NCI-H2196 (cell line): ENCODE measurements around the gene PGPEP1.
"Not testable (repeated sequence)": the region's sequence is repeated elsewhere in the genome, so short reads cannot be mapped to it uniquely, and the experiment has no call there.

Experiments used
- DNase-seq: peaks from one replicate; lab custom pipeline; 2025; ENCODE audit not compliant: unreplicated experiment; lab: John Stamatoyannopoulos, UW

PGPEP1 gene

GRCh38 chr19:18389726-18390064 lies 49.3 kb downstream of the PGPEP1 start:
- no peak for DNase-seq

DNA sequence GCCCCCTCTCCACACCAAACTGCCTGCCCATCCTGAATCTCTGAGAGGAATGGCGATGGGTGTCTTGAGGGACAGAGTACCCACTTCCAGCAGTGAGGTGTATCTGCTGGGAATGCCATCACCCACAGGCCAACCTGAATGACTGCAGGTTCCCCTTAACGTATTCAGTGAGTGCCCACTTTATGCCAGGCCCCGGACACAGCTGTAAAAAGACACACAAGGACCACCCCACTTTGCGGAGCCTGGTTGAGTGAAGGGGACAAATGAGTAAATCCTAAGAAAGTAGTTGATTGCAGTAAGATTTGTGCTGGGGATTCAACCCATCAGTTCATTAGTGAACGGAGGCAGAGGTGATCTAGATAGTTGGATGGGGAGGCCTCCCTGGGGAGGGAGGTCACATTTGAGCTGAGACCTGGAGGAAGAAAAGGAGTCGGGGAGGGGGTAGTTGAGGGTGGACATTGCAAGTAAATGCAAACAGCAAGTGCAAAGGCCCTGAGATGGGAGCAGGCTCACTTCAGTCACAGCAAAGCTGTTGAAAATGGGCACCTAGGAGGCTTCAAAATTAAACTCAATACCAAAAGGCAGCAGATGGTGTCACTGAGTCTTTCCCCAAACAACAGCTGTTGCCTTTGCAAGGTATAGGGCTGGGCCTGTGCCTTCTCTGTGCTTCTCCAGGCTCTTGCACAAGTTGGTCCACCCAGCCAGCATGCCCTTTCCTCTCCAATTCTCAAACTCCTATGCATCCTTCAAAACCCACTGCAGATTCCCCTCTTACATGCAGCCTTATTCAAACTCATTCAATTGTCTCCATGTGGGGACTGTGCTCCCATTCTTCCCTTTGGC lies 49.9 kb downstream of the PGPEP1 start:
- DNase-seq, result no peak

GRCh38 chr19:18391509-18392075 lies 51.2 kb downstream of the PGPEP1 start:
- no peak for DNase-seq

DNA sequence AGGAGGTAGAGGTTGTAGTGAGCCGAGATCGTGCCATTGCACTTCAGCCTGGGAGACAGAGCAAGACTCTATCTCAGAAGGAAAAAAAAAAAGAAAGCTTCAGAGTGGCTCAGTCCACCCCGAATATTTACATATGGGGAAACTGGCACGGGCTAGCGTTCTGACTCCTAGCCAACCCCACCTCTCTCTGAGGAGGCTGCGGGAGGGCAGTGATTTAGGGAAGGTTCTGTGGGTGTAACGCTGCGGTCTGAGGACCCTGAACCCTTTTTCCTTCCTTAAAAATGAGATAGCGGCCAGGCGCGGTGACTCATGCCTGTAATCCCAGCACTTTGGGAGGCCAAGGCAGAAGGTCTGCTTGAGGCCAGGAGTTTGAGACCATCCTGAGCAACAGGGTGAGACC lies 52.0 kb downstream of the PGPEP1 start:
- DNase-seq, result no peak

DNA sequence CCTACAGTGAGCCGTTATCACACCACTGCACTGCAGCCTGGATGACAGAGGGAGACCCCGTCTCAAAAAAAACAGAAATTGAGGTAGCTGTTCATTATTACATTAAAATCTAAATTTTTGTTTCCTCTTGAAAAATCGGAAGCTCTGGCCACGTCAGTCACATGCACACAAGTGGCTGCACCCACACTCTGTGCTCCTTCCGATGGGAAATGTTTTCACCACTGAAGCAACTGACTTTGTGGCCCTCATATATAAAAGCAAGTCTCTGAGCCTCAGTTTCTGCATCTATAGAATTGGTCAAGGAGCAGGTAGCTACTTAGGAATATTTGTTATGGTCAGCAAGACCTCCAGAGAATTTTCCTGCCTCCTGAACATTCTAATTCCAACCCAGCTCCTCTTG lies 52.5 kb downstream of the PGPEP1 start:
- no peak for DNase-seq

DNA sequence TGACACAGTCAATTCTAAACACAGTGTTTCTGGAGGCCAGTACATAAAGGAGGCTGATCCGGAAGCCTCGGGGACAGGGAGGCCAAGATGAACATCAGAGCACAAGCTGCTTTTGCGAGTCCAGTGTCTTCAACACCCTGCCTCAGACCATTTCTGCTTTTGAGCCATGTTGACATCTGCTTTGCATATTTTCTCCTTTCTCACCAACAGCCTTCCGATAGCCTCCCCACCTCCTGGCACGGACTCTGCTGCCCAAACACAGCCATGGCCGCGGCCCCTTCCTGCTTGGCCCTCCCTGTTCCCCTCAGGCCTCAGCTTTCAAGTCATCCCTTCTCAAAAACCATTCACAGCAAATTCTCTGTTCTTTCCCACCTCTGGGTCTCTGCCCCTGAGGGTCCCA lies 53.4 kb downstream of the PGPEP1 start:
- DNase-seq, result no peak

DNA sequence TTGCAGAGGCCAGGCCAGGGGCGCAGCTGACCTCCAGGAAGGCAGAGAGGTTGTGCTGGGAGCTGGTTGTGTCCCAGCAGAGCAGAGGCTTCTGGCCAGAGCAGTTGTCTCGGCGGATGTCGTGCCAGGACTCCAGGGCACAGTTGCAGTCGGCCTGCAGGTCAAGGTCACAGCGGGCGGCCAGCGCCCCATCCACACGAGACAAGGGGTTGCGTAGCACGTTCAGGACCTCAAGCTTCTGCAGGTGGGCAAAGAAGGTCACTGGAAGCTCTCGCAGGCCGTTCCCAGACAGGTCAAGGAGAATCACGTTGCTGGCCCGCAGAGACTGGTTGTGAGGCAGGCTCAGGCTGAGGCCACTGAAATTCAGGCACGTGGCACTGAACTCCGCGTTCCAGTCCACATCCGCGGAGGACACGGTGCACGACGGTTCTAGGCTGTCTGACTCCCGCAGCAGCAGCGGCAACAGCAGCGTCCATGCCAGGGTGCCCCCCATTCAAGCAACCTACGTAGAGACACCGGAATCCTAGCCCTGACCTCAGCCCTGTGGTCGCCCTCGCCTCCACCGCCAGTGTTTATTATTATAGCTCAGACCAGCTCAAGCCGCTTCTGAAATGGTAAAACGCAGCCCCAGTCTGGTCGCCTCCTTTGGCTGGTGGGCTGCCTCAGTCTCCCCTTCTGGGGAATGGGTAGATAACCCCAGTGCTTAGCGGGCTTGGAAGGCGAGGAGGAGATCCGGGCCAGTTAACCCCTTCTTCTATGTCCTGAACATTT lies 56.3 kb downstream of the PGPEP1 start:
- DNase-seq, result no peak

DNA sequence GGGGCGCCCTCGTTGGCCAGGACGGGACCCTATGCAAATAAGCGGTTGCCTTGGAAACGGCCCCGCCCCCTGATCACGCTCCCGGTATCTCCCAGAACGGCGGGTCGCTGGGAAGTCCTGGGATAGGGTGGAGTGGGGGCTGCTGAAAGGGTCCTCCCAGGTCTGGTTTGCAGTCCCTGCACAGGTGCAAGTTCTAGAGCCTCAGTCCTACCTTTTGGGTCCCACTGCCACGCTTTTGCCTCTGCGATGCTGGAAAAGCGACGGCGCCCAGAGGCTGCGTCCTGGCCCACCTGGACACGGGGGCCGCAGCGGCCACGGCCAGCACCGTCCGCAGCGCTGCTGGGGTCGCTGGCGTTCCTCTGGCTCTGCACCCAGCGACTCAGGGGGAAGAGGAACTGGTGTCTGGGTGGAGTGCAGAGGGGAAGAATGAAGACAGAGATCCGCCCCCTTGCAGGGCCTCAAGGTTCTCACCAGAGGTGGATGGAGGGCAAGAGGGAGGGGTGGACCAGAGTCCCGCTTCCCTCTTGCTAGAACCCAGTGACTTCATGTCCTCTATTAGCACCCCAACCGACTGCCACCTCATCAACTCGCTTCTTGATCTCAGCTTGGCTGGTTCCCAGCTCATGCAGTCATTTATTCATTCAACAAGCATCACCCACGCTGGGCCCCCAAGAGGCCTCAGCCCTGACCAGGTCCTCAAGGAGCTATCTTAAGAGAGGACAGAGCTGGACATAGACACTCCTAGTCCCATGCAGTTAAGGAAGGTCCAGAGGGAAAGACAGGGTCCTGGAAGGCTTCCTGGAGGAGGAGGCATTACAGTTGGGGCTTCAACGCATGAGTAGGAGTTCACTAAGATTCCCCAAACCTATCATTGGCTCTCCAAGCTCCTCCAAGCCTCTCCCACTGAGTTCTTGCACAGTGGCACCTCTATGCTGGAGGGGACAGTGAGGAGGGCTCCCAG lies 57.1 kb downstream of the PGPEP1 start, which contains the start of gene LRRC25:
Gene LRRC25 (minus strand): TSS at position 381 of the 961 bp plus-strand sequence. CDS start 659 bp downstream, outside the sequence.
- no peak for DNase-seq

- DNase-seq, result no peak
Observed at GRCh38 chr19:18399008-18399407, 58.6 kb downstream of the PGPEP1 start.

DNA sequence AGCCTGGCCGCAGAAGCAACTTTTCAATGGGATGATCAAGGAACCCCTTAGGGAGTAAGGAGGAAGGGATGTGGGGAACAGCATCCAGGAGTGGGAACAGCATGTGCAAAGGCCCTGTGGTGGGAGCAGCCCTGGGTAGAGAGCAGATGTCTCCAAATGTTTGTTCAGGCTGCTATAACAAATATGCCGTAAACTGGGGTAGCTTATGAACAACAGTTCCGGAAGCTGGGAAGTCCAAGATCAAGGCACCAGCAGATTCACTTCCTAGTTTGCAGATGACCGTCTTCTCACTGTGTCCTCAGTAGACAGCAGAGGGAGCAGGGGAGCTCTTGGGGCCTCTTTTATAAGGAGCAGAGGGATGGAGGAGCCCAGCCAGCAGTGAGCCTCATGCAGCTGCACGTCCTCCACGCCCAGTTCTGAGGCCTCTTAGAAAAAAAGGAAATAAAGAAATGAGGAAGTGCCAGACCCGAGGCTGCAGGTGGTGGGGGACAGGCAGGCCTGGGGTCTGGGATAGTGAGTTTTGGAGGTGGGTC lies 61.2 kb downstream of the PGPEP1 start:
- peak; percentile 34 for DNase-seq

DNA sequence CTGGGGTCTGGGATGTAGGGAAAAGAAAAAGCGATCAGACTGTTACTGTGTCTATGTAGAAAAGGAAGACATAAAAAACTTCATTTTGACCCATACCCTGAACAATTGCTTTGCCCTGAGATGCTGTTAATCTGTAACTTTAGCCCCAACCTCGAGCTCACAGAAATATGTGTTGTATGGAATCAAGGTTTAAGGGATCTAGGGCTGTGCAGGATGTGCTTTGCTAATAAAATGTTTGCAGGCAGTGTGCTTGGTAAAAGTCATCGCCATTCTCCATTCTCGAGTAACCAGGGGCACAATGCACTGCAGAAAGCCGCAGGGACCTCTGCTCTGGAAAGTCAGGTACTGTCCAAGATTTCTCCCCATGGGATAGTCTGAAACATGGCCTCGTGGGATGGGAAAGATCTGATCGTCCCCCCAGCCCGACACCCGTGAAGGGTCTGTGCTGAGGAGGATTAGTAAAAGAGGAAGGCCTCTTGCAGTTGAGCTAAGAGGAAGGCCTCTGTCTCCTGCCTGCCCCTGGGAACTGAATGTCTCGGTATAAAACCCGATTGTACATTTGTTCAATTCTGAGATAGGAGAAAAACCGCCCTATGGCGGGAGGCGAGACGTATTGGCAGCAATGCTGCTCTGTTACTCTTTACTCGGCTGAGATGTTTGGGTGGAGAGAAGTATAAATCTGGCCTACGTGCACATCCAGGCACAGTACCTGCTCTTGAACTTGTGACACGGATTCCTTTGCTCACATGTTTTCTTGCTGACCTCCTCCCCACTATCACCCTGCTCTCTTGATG lies 62.3 kb downstream of the PGPEP1 start:
- not testable (repeated sequence) for DNase-seq

DNA sequence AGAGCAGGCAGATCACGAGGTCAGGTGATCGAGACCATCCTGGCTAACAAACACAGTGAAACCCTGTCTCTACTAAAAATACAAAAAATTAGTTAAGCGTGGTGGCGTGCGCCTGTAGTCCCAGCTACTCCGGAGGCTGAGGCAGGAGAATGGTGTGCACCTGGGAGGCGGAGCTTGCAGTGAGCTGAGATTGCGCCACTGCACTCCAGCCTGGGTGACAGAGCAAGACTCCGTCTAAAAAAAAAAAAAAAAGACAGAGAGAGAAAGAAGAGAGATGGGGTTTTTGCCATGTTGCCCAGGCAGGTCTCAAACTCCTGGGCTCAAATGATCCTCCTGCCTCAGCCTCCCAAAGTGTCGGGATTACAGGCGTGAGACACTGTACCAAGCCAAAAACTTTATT lies 65.4 kb downstream of the PGPEP1 start:
- not testable (repeated sequence) for DNase-seq

GRCh38 chr19:18406749-18407148 lies 66.4 kb downstream of the PGPEP1 start:
- DNase-seq, result no peak

DNA sequence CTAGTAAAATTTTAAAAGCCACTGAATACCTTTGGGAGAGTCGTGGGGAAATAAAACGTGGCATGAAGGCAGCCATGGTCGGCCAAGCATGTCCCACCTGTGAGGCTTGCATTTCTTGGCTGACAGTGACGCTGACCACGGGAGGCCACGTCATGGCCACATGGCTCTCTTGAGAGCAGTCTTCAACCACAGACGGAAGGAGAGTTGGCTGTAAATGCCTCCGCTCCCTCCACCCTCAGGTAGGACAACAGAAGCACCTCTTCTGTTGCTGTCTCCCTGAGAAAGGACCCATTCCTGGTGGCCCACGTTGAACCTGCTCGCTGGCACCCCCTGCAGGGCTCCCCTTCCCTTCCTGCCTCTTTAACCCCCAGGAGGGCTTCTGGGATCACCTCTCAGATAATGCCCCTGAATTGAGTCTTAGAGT lies 67.7 kb downstream of the PGPEP1 start:
- DNase-seq, result peak; percentile 35

GRCh38 chr19:18412610-18413239 lies 72.3 kb downstream of the PGPEP1 start:
- no peak for DNase-seq

DNA sequence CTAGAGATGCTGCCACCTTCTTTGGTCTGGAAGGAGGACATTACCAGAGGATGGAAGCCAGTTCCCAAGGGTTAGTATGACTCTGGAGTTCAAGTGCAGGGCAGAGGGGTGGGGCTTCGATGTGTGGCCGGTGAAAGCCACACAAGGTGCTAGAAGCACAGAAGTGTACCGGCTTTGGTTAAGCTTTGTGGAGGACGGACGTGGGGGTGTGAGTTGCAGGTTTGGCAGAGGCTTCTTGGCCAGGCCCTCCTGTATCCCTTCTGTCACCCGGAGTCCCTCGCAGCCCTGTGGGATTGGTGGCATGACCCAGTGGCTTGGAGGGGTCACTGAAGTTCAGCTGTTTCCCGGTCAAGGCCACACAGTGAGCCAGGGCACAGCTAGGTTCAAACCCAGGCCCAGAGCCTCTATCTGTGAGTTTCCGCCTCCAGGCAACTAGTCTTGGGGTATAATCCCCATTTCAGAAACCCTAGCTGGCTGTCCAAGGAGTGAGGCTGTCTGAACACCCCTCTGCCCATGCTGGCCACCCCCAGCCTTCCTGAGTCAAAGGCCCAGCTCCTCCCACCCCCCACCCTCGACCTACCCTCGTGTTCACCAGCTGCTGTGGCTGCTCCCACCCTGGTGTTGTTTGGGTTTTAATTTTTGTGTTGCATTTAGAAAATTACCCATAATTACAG lies 74.2 kb downstream of the PGPEP1 start:
- no peak for DNase-seq

DNA sequence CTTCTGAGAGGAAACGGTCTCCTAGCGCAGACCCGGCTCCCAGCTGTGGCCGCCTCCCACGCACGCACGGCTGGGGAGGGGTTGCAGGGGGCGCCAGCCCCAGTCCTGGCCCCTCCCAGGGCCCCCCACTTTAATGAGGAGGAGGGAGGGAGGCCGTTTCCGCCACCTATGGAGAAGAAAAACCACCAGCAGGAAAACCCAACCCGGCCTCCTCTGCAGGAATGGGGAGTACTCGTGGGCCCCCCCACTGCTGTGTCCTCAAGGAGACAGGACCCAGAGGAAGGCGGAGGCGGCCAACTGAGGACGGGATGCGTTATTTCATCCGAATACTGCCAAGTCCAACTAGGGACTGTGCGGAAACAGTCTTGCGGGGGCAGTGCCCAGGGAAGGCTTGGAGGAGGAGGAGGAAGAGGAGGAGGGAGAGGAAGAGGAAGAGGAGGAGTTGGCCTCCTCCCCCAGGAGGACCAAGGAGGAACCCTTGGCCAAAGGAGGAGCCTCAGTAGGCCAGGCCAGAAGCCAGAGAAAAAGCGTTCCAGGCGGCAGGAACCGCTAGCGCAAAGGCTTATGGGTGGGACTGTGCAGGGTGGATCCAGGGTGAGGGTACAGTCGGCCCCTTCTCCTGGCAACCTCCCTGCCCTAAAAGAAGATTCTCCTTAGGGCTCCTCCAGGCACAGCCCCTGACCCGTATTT lies 74.9 kb downstream of the PGPEP1 start:
- DNase-seq, result no peak

GRCh38 chr19:18416778-18417249 lies 76.4 kb downstream of the PGPEP1 start:
- DNase-seq, result peak; percentile 88
